Endothelial cell of umbilical vein (primary cell): Measurements from ENCODE around the gene PIK3C3.

ENCODE experiments used
- EZH2 ChIP-seq: IDR thresholded peaks from 2 replicates; pipeline ENCODE4 v1.6.1; 2012; ENCODE audit warnings: borderline replicate concordance, low read depth, mild to moderate bottlenecking, moderate library complexity, low read length, inconsistent platforms; ENCODE audit not compliant: severe bottlenecking
- FOS ChIP-seq: IDR thresholded peaks from 2 replicates; pipeline ENCODE4 v1.6.1; 2011; ENCODE audit warnings: mild to moderate bottlenecking, low read length, moderate library complexity, borderline replicate concordance; ENCODE audit not compliant: insufficient read depth
- GATA2 ChIP-seq: IDR thresholded peaks from 2 replicates; pipeline ENCODE4 v1.7.0; 2011; ENCODE audit warnings: low read depth, mild to moderate bottlenecking, moderate library complexity, mixed read lengths, low read length; ENCODE audit not compliant: insufficient read length, insufficient read depth
- JUN ChIP-seq: IDR thresholded peaks from 2 replicates; pipeline ENCODE4 v1.6.1; 2011; ENCODE audit warnings: borderline replicate concordance, low read depth; ENCODE audit not compliant: insufficient read length, insufficient read depth
- MYC ChIP-seq: IDR thresholded peaks from one replicate; pipeline ENCODE4 v1.6.1; 2011; ENCODE audit warnings: mild to moderate bottlenecking, low read depth, low read length
- POLR2A ChIP-seq: IDR thresholded peaks from 2 replicates; pipeline ENCODE4 v1.6.1; 2012; ENCODE audit warnings: low read depth, mild to moderate bottlenecking, control low read depth, low read length
- POLR2AphosphoS5 ChIP-seq: IDR thresholded peaks from 2 replicates; pipeline ENCODE4 v1.6.1; 2012; ENCODE audit warnings: low read depth, mild to moderate bottlenecking, control low read depth, low read length, moderate library complexity; ENCODE audit not compliant: insufficient read depth
- TF ChIP-seq, protein P1 (sequence below), 2 donors: IDR thresholded peaks; 1 replicate in 1 of 2; 2 replicates in 1 of 2; pipeline ENCODE4 v1.5.1; 2011; ENCODE audit warnings: low read length in 2 of 2, mild to moderate bottlenecking in 2 of 2, moderate library complexity in 2 of 2, control low read depth in 1 of 2, inconsistent platforms in 1 of 2, low read depth in 1 of 2; ENCODE audit not compliant: insufficient read depth in 1 of 2; ENCODE audit errors: extremely low read depth in 1 of 2
- TF ChIP-seq, protein P2 (sequence below): IDR thresholded peaks from 2 replicates; pipeline ENCODE4 v1.6.1; 2011; ENCODE audit not compliant: insufficient read depth, insufficient read length

DNA sequence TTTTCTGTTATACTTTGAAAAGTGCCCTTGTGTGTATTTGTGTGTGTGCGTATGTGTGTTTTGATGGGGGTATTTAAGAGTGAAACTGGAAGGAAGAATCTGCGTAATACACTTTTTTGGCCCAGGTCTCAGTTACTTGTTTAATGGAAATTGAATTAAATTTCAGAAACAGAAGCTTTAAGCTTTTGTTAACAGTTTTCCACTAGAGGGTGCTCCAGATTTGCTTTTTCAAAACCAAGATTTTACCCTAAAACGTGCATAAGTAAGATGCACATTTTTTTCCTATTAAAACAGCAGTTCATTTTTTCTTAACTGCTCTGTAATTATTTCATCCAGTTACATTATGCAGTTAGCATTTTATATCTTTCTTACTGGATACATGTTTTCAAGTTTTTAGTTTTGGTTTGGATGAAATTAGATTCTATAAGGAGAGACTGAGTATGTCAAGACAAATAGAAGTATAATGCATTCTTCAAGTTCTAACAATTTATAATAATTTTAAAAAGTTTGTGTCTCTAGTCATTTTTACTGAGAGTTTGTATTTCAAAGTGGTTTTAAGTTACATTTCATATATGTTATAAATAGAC is 97.2 kb downstream of the PIK3C3 start:
- TF ChIP-seq GATA2 (no peak), POLR2AphosphoS5 (no peak), FOS (no peak), EZH2 (no peak), POLR2A (no peak), MYC (no peak), JUN (no peak)
- TF ChIP-seq, protein P1, sequence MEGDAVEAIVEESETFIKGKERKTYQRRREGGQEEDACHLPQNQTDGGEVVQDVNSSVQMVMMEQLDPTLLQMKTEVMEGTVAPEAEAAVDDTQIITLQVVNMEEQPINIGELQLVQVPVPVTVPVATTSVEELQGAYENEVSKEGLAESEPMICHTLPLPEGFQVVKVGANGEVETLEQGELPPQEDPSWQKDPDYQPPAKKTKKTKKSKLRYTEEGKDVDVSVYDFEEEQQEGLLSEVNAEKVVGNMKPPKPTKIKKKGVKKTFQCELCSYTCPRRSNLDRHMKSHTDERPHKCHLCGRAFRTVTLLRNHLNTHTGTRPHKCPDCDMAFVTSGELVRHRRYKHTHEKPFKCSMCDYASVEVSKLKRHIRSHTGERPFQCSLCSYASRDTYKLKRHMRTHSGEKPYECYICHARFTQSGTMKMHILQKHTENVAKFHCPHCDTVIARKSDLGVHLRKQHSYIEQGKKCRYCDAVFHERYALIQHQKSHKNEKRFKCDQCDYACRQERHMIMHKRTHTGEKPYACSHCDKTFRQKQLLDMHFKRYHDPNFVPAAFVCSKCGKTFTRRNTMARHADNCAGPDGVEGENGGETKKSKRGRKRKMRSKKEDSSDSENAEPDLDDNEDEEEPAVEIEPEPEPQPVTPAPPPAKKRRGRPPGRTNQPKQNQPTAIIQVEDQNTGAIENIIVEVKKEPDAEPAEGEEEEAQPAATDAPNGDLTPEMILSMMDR (IDR thresholded peaks at IDR 0.05; ENCODE audit: extremely low read depth in 1 of 2, insufficient read depth in 1 of 2, low read depth in 1 of 2, low read length in 2 of 2) = peak in 1 of 2 donors; percentile 40
- TF ChIP-seq, protein P2, sequence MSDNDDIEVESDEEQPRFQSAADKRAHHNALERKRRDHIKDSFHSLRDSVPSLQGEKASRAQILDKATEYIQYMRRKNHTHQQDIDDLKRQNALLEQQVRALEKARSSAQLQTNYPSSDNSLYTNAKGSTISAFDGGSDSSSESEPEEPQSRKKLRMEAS = no peak
